Neural cell (in vitro differentiated cells): ENCODE data around the gene FILIP1. TPM values are rescaled to one million over a fixed set of nuclear protein-coding genes. Genes with fewer than 3 reads are reported as not detected.
"Not testable (repeated sequence)": the region's sequence is repeated elsewhere in the genome, so short reads cannot be mapped to it uniquely, and the experiment has no call there.

Experiments
- H2AFZ ChIP-seq: fragments of 200-600, 300-800 bp; sonication (generic), shearing (Covaris generic); 2 replicates; pipeline ENCODE4 v1.6.0; 2014; ENCODE audit warnings: low read depth, mild to moderate bottlenecking, antibody characterized with exemption, low read length, moderate library complexity
- H3F3A ChIP-seq: fragments of 200-600 bp; shearing (Covaris generic); 2 replicates; pipeline ENCODE4 v1.6.1; 2016; ENCODE audit warnings: mild to moderate bottlenecking, moderate library complexity, mixed read lengths, antibody characterized with exemption, low read length; ENCODE audit not compliant: insufficient read depth, poor library complexity, severe bottlenecking
- H3K27ac ChIP-seq: fragments of 200-600, 300-800 bp; sonication (generic), shearing (Covaris generic); 2 replicates; pipeline ENCODE4 v1.5.1; 2014; ENCODE audit warnings: mild to moderate bottlenecking, low read length, moderate library complexity
- H3K27me3 ChIP-seq: fragments of 300-800, 200-600 bp; sonication (generic), shearing (Covaris generic); 2 replicates; pipeline ENCODE4 v1.6.0; 2014; ENCODE audit warnings: mild to moderate bottlenecking, low read depth, low read length, moderate library complexity; ENCODE audit not compliant: insufficient read depth
- H3K36me3 ChIP-seq: fragments of 300-800, 200-600 bp; sonication (generic), shearing (Covaris generic); 2 replicates; pipeline ENCODE4 v1.5.1; 2014; ENCODE audit warnings: mild to moderate bottlenecking, antibody characterized with exemption, low read length, moderate library complexity; ENCODE audit not compliant: insufficient read depth
- H3K4me2 ChIP-seq: fragments of 300-800, 200-600 bp; sonication (generic), shearing (Covaris generic); 2 replicates; pipeline ENCODE4 v1.6.0; 2014; ENCODE audit warnings: mild to moderate bottlenecking, low read length
- H3K4me3 ChIP-seq: fragments of 300-800, 200-600 bp; sonication (generic), shearing (Covaris generic); 2 replicates; pipeline ENCODE4 v1.5.1; 2014; ENCODE audit warnings: mild to moderate bottlenecking, low read length, moderate library complexity
- H3K79me2 ChIP-seq: fragments of 200-600 bp; shearing (Covaris generic); replicated peaks from 2 replicates; pipeline ENCODE4 v1.6.0; 2014; ENCODE audit warnings: mild to moderate bottlenecking, low read length, moderate library complexity; ENCODE audit not compliant: insufficient read depth
- H3K9ac ChIP-seq: fragments of 300-800, 200-600 bp; sonication (generic), shearing (Covaris generic); 2 replicates; pipeline ENCODE4 v1.6.1; 2016; ENCODE audit warnings: mild to moderate bottlenecking, low read length, mixed read lengths
- H3K9me2 ChIP-seq: fragments of 200-600 bp; shearing (Covaris generic); 2 replicates; pipeline ENCODE4 v1.6.1; 2016; ENCODE audit warnings: mild to moderate bottlenecking, low read length, mixed read lengths; ENCODE audit not compliant: insufficient read depth
- H3K9me3 ChIP-seq: fragments of 200-600, 300-800 bp; sonication (generic), shearing (Covaris generic); 2 replicates; pipeline ENCODE4 v1.6.1; 2016; ENCODE audit warnings: mild to moderate bottlenecking, mixed run types, low read length, moderate library complexity, mixed read lengths
- H4K20me1 ChIP-seq: fragments of 200-600 bp; shearing (Covaris generic); 2 replicates; pipeline ENCODE4 v1.6.1; 2016; ENCODE audit warnings: mild to moderate bottlenecking, mixed run types; ENCODE audit not compliant: insufficient read depth
- EP300 ChIP-seq: fragments of 450-650 bp; conservative IDR thresholded peaks from 2 replicates; pipeline ENCODE4 v1.6.1; 2014; ENCODE audit warnings: antibody characterized with exemption, mild to moderate bottlenecking, moderate library complexity; ENCODE audit not compliant: poor library complexity, severe bottlenecking
- EZH2 ChIP-seq: fragments of 200-600, 300-800 bp; shearing (Covaris generic), sonication (generic); IDR thresholded peaks from 2 replicates; pipeline ENCODE4 v1.6.1; 2014; ENCODE audit warnings: antibody characterized with exemption, low read length, borderline replicate concordance, mild to moderate bottlenecking; ENCODE audit not compliant: insufficient read depth, poor library complexity, severe bottlenecking
- MXI1 ChIP-seq: fragments of 450-650 bp; conservative IDR thresholded peaks from 2 replicates; pipeline ENCODE4 v1.6.1; 2014; ENCODE audit warnings: antibody characterized with exemption, mild to moderate bottlenecking; ENCODE audit not compliant: poor library complexity, severe bottlenecking
- POLR2AphosphoS5 ChIP-seq: IDR thresholded peaks from 2 replicates; pipeline ENCODE4 v1.6.1; 2012
- RAD21 ChIP-seq: fragments of 450-650 bp; conservative IDR thresholded peaks from 2 replicates; pipeline ENCODE4 v1.6.1; 2014; ENCODE audit warnings: antibody characterized with exemption, mild to moderate bottlenecking, moderate library complexity
- REST ChIP-seq: IDR thresholded peaks from 2 replicates; pipeline ENCODE4 v1.6.1; 2012; ENCODE audit warnings: borderline replicate concordance
- SMC3 ChIP-seq: fragments of 450-650 bp; conservative IDR thresholded peaks from 2 replicates; pipeline ENCODE4 v1.6.1; 2014; ENCODE audit warnings: antibody characterized with exemption, mild to moderate bottlenecking, moderate library complexity; ENCODE audit not compliant: poor library complexity
- TAF1 ChIP-seq: IDR thresholded peaks from 2 replicates; pipeline ENCODE4 v1.6.1; 2012; ENCODE audit warnings: low read depth
- polyA plus RNA-seq: library from polyadenylated mRNA; depleted of rRNA; stranded (reverse); fragments of >200 nt; gene quantifications from 2 replicates; pipeline ENCODE4 v1.2.3, GENCODE V29; 2014
- TF ChIP-seq, protein P1 (sequence below): fragments of 450-650 bp; IDR thresholded peaks from 2 replicates; pipeline ENCODE4 v1.5.1; 2014; ENCODE audit warnings: antibody characterized with exemption, mild to moderate bottlenecking, moderate library complexity; ENCODE audit not compliant: poor library complexity, severe bottlenecking

Gene FILIP1
- polyA plus RNA-seq, 1 donor from 2014 or later = 1.4 TPM

- Histone ChIP-seq H3K36me3 (no peaks in the 10 kb centered on the region), H2AFZ (no peak overlapping the region), H3K4me3 (no peak overlapping the region), H3K9me2 (no peaks in the 10 kb centered on the region), H3F3A (no peaks in the 10 kb centered on the region), H3K4me2 (no peak overlapping the region), H3K9ac (no peak overlapping the region), H3K79me2 (no peaks in the 10 kb centered on the region), H4K20me1 (no peaks in the 10 kb centered on the region), H3K9me3 (no peaks in the 10 kb centered on the region), H3K27me3 (no peaks in the 10 kb centered on the region), H3K27ac (no peak overlapping the region)
- TF ChIP-seq EP300 (no peak), REST (no peak), POLR2AphosphoS5 (no peak), TAF1 (no peak), SMC3 (no peak)
Measured at GRCh38 chr6:75444899-75445298, 48.7 kb downstream of the FILIP1 start.

- H3K27me3 ChIP-seq, H3F3A ChIP-seq, H3K4me3 ChIP-seq, H4K20me1 ChIP-seq, H3K79me2 ChIP-seq, H3K36me3 ChIP-seq, H2AFZ ChIP-seq, H3K9ac ChIP-seq, H3K27ac ChIP-seq, H3K9me3 ChIP-seq, H3K4me2 ChIP-seq, H3K9me2 ChIP-seq: not testable (repeated sequence)
Measured at GRCh38 chr6:75441883-75442282, 51.7 kb downstream of the FILIP1 start.

DNA sequence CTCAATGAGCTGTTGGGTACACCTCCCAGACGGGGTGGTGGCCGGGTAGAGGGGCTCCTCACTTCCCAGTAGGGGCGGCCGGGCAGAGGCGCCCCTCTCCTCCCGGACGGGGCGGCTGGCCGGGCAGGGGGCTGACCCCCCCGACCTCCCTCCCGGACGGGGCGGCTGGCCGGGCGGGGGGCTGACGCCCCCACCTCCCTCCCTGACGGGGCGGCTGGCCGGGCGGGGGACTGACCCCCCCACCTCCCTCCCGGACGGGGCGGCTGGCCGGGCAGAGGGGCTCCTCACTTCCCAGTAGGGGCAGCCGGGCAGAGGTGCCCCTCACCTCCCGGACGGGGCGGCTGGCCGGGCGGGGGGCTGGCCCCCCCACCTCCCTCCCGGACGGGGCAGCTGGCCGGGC lies 52.1 kb downstream of the FILIP1 start:
- H3K4me3 ChIP-seq, H3K27ac ChIP-seq, H3K9ac ChIP-seq, H4K20me1 ChIP-seq, H3F3A ChIP-seq, H3K9me2 ChIP-seq, H3K27me3 ChIP-seq, H3K9me3 ChIP-seq, H3K4me2 ChIP-seq, H3K36me3 ChIP-seq, H2AFZ ChIP-seq, H3K79me2 ChIP-seq: not testable (repeated sequence)

DNA sequence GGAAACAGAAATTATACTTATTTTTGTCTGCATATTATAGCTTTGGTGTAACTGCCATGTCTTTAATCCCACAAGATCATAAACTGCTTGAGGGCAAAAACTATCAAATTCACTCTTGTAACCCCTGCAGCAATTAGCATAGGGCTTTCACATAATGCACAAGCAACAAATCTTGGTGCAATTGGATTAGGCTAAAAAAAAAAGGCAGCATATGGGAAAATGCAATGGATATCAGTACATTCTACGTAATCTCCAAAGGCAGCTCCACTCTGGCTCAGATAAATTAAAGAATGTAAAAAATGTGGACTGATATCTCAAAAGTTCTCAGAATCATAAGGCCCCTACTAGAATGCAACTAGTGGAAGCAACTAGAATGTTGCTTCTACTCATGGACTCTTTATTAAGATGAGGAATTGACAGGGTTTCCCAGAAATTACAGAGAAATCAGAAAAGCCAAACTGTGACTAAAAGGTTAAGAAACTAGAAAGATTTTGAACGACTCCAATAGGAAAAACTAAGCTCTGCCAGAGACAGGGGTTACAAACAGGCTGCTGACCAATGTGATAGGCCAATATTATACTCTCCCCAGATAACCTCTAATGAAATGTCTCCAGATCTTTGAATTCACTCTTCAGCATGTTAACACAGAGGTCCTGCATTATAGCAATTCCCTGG lies 55.0 kb downstream of the FILIP1 start:
- Histone ChIP-seq H3K9me2 (no peaks in the 10 kb centered on the region), H3K4me3 (no peak overlapping the region), H3K36me3 (no peaks in the 10 kb centered on the region), H2AFZ (no peak overlapping the region), H3K27me3 (no peaks in the 10 kb centered on the region), H3K9me3 (no peaks in the 10 kb centered on the region), H4K20me1 (no peaks in the 10 kb centered on the region), H3K4me2 (no peak overlapping the region), H3F3A (no peaks in the 10 kb centered on the region), H3K9ac (no peak overlapping the region), H3K79me2 (no peaks in the 10 kb centered on the region), H3K27ac (no peak overlapping the region)
- TF ChIP-seq POLR2AphosphoS5 (no peak), RAD21 (no peak), EZH2 (no peak), SMC3 (no peak), MXI1 (no peak), TAF1 (no peak), EP300 (no peak), REST (no peak)
- TF ChIP-seq, protein P1, sequence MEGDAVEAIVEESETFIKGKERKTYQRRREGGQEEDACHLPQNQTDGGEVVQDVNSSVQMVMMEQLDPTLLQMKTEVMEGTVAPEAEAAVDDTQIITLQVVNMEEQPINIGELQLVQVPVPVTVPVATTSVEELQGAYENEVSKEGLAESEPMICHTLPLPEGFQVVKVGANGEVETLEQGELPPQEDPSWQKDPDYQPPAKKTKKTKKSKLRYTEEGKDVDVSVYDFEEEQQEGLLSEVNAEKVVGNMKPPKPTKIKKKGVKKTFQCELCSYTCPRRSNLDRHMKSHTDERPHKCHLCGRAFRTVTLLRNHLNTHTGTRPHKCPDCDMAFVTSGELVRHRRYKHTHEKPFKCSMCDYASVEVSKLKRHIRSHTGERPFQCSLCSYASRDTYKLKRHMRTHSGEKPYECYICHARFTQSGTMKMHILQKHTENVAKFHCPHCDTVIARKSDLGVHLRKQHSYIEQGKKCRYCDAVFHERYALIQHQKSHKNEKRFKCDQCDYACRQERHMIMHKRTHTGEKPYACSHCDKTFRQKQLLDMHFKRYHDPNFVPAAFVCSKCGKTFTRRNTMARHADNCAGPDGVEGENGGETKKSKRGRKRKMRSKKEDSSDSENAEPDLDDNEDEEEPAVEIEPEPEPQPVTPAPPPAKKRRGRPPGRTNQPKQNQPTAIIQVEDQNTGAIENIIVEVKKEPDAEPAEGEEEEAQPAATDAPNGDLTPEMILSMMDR = no peak
